ENCODE results near the gene RBMS3.

GRCh38 chr3:29384640-29385039, 103.8 kb downstream of the RBMS3 start:
- no peak for TF ChIP-seq CTCF (IDR thresholded peaks at IDR 0.05)
- TF ChIP-seq POLR2A (IDR thresholded peaks at IDR 0.05) = no peak
